Endodermal cell (in vitro differentiated cells): Measurements from ENCODE around the gene JRKL. TPM values are rescaled to one million over a fixed set of nuclear protein-coding genes. Genes with fewer than 3 reads are reported as not detected.

ENCODE experiments used
- DNase-seq: peaks from one replicate; pipeline ENCODE4 v3.0.0-alpha.2; 2017
- H3K27ac ChIP-seq: 2 replicates; pipeline ENCODE4 v1.5.1; 2013; ENCODE audit warnings: mild to moderate bottlenecking, low read depth, low read length, moderate library complexity
- H3K27me3 ChIP-seq: 2 replicates; pipeline ENCODE4 v1.6.1; 2013; ENCODE audit warnings: mild to moderate bottlenecking, low read length, moderate library complexity; ENCODE audit not compliant: insufficient read depth, control insufficient read depth, poor library complexity, severe bottlenecking
- H3K36me3 ChIP-seq: 2 replicates; pipeline ENCODE4 v1.7.0; 2013; ENCODE audit warnings: mild to moderate bottlenecking, low read length, moderate library complexity; ENCODE audit not compliant: control insufficient read depth, insufficient read depth
- H3K4me1 ChIP-seq: one replicate; pipeline ENCODE4 v1.7.0; 2013; ENCODE audit warnings: low read length; ENCODE audit not compliant: control insufficient read depth, insufficient read depth
- H3K4me3 ChIP-seq: 2 replicates; pipeline ENCODE4 v1.5.1; 2013; ENCODE audit warnings: mild to moderate bottlenecking, low read length, moderate library complexity
- H3K9ac ChIP-seq: 2 replicates; pipeline ENCODE4 v1.6.1; 2013; ENCODE audit warnings: mild to moderate bottlenecking, low read length, moderate library complexity; ENCODE audit not compliant: poor library complexity, severe bottlenecking; ENCODE audit errors: extremely low read depth
- H3K9me3 ChIP-seq: 2 replicates; pipeline ENCODE4 v1.6.1; 2013; ENCODE audit warnings: mild to moderate bottlenecking, low read length, moderate library complexity; ENCODE audit not compliant: control insufficient read depth
- H3K27ac Mint-ChIP-seq: 2 replicates; pipeline ENCODE4 v1.8.0; 2020; ENCODE audit warnings: mixed read lengths
- H3K27me3 Mint-ChIP-seq: 2 replicates; pipeline ENCODE4 v1.8.0; 2021; ENCODE audit warnings: mild to moderate bottlenecking, mixed read lengths; ENCODE audit not compliant: insufficient read depth
- H3K36me3 Mint-ChIP-seq: 2 replicates; pipeline ENCODE4 v1.8.0; 2020; ENCODE audit warnings: low read depth, mixed read lengths
- H3K4me1 Mint-ChIP-seq: 2 replicates; pipeline ENCODE4 v1.8.0; 2020; ENCODE audit warnings: mixed read lengths
- H3K4me3 Mint-ChIP-seq: 2 replicates; pipeline ENCODE4 v1.8.0; 2020; ENCODE audit warnings: mild to moderate bottlenecking, moderate library complexity, mixed read lengths
- H3K9me3 Mint-ChIP-seq: 2 replicates; pipeline ENCODE4 v1.8.0; 2020; ENCODE audit warnings: mild to moderate bottlenecking, mixed read lengths
- CTCF ChIP-seq: fragments of 200-600 bp; sonication (generic); conservative IDR thresholded peaks from 2 replicates; pipeline ENCODE4 v1.5.0; 2021; ENCODE audit warnings: antibody characterized with exemption, mild to moderate bottlenecking
- WGBS, 2 experiments: methylation state at CpG; one replicate each; pipeline versions ENCODE4 v1.1.5 to v1.1.7; 2013; ENCODE audit warnings: missing lambda C conversion rate in 2 of 2, mixed read lengths in 1 of 2; ENCODE audit not compliant: insufficient coverage in 1 of 2, insufficient read length in 1 of 2; 5-methylcytosine and 5-hydroxymethylcytosine counted together
- total RNA-seq, 2 donors: library from RNA; stranded (reverse); fragmentation: NEBNext Ultra II Directional in 1 of 2; extraction: Animal tissue kit (Norgen Biotek cat#: 25700) in 1 of 2; gene quantifications; 2 replicates in 1 of 2; 3 replicates in 1 of 2; pipeline ENCODE4 v1.2.1, GENCODE V29; 2021

JRKL gene
- total RNA-seq, 2 donors from 2014 or later = 6.2 to 8.4 TPM

GRCh38 chr11:96412761-96413381 is 23.1 kb downstream of the JRKL start:
- Histone ChIP-seq H3K9me3 (peaks cover 8% of the 10 kb centered on the region), H3K36me3 (no peaks in the 10 kb centered on the region), H3K9ac (no peak overlapping the region), H3K4me3 (no peak overlapping the region), H3K4me1 (no peaks in the 10 kb centered on the region), H3K27me3 (no peaks in the 10 kb centered on the region), H3K27ac (no peak overlapping the region)
- DNase-seq = no peak
- Mint-ChIP-seq H3K27me3 (peaks cover 1% of the 10 kb centered on the region), H3K9me3 (peaks cover 13% of the 10 kb centered on the region), H3K27ac (no peak overlapping the region), H3K36me3 (no peaks in the 10 kb centered on the region), H3K4me1 (no peaks in the 10 kb centered on the region), H3K4me3 (no peak overlapping the region)
- WGBS, 2 experiments = 92% methylated on average over 1 of the region's 1 CpG; no CpG with 5 or more reads in 1 of the 2 experiments
- TF ChIP-seq CTCF = no peak

- H3K27ac Mint-ChIP-seq = no peak overlapping the region
- DNase-seq = no peak
- H3K36me3 ChIP-seq = no peaks in the 10 kb centered on the region
- no peaks in the 10 kb centered on the region for H3K4me1 Mint-ChIP-seq
- H3K9ac ChIP-seq = no peak overlapping the region
- H3K27me3 Mint-ChIP-seq = peaks cover 1% of the 10 kb centered on the region
- no peak overlapping the region for H3K4me3 Mint-ChIP-seq
- H3K36me3 Mint-ChIP-seq = no peaks in the 10 kb centered on the region
- H3K27me3 ChIP-seq = no peaks in the 10 kb centered on the region
- H3K9me3 ChIP-seq = peaks cover 8% of the 10 kb centered on the region
- no peak overlapping the region for H3K27ac ChIP-seq
- TF ChIP-seq CTCF = no peak
- H3K4me1 ChIP-seq = no peaks in the 10 kb centered on the region
- no peak overlapping the region for H3K4me3 ChIP-seq
- H3K9me3 Mint-ChIP-seq = peaks cover 13% of the 10 kb centered on the region
These were observed 23.6 kb downstream of the JRKL start for GRCh38 chr11:96413408-96413807.

GRCh38 chr11:96424693-96425092 is 34.9 kb downstream of the JRKL start:
- H3K4me3 Mint-ChIP-seq = no peak overlapping the region
- no peak for DNase-seq
- Histone ChIP-seq H3K4me1 (no peaks in the 10 kb centered on the region), H3K9me3 (no peaks in the 10 kb centered on the region), H3K27me3 (no peaks in the 10 kb centered on the region), H3K27ac (no peak overlapping the region), H3K36me3 (no peaks in the 10 kb centered on the region), H3K9ac (no peak overlapping the region), H3K4me3 (no peak overlapping the region)
- no peaks in the 10 kb centered on the region for H3K9me3 Mint-ChIP-seq
- no peaks in the 10 kb centered on the region for H3K27me3 Mint-ChIP-seq
- H3K27ac Mint-ChIP-seq = no peak overlapping the region
- 57 to 79% methylated on average over 1 to 2 of the region's 2 CpGs for WGBS, 2 experiments
- H3K36me3 Mint-ChIP-seq = no peaks in the 10 kb centered on the region
- no peak for TF ChIP-seq CTCF
- H3K4me1 Mint-ChIP-seq = peaks cover 3% of the 10 kb centered on the region
